Activated CD4-positive, alpha-beta T cell treated with anti-CD3 and anti-CD28 coated beads, Interleukin-2, Interleukin-6, amounts not matched to agents 100 ng/mL and 50 ng/mL, durations not matched to agents 16 hours and 8 hours (primary cell): ENCODE results near the gene ACSF3.
A peak's percentile ranks its signal among the peaks of the same experiment; 100 is the strongest.

Experiments used
- DNase-seq: peaks from one replicate; pipeline ENCODE4 v3.0.0-alpha.2; 2020

The ACSF3 gene

GRCh38 chr16:89114159-89114981, 20.7 kb downstream of the ACSF3 start:
- DNase-seq = no peak

- peak; percentile 93 for DNase-seq
Observed at GRCh38 chr16:89115216-89115861, 21.7 kb downstream of the ACSF3 start.

GRCh38 chr16:89116341-89117226, 22.9 kb downstream of the ACSF3 start:
- no peak for DNase-seq

- no peak for DNase-seq
Observed at GRCh38 chr16:89117227-89117974, 23.7 kb downstream of the ACSF3 start.

GRCh38 chr16:89117975-89118289, 24.3 kb downstream of the ACSF3 start:
- DNase-seq = no peak

GRCh38 chr16:89118361-89119165, 24.9 kb downstream of the ACSF3 start:
- DNase-seq = no peak

- DNase-seq = no peak
Observed at GRCh38 chr16:89119166-89119621, 25.5 kb downstream of the ACSF3 start.

- DNase-seq = no peak
Observed at GRCh38 chr16:89119661-89120141, 26.0 kb downstream of the ACSF3 start.

- no peak for DNase-seq
Observed at GRCh38 chr16:89120281-89120680, 26.6 kb downstream of the ACSF3 start.

- DNase-seq = no peak
Observed at GRCh38 chr16:89120921-89121351, 27.3 kb downstream of the ACSF3 start.

- DNase-seq = no peak
Observed at GRCh38 chr16:89121691-89122321, 28.2 kb downstream of the ACSF3 start.

GRCh38 chr16:89122322-89122851, 28.7 kb downstream of the ACSF3 start:
- DNase-seq = no peak

GRCh38 chr16:89123001-89123830, 29.6 kb downstream of the ACSF3 start:
- no peak for DNase-seq

GRCh38 chr16:89123831-89124100, 30.1 kb downstream of the ACSF3 start:
- no peak for DNase-seq

GRCh38 chr16:89129378-89129777, 35.7 kb downstream of the ACSF3 start:
- DNase-seq = no peak

GRCh38 chr16:89130448-89130847, 36.8 kb downstream of the ACSF3 start:
- no peak for DNase-seq

GRCh38 chr16:89131783-89132182, 38.1 kb downstream of the ACSF3 start:
- no peak for DNase-seq

GRCh38 chr16:89132194-89133005, 38.7 kb downstream of the ACSF3 start:
- no peak for DNase-seq

GRCh38 chr16:89133457-89134127, 39.9 kb downstream of the ACSF3 start:
- no peak for DNase-seq
